SIG-M5 (cell line): ENCODE results near the gene TBC1D2B.

Source experiments
- DNase-seq: peaks from one replicate; lab custom pipeline; 2025; lab: John Stamatoyannopoulos, UW

TBC1D2B gene

DNA sequence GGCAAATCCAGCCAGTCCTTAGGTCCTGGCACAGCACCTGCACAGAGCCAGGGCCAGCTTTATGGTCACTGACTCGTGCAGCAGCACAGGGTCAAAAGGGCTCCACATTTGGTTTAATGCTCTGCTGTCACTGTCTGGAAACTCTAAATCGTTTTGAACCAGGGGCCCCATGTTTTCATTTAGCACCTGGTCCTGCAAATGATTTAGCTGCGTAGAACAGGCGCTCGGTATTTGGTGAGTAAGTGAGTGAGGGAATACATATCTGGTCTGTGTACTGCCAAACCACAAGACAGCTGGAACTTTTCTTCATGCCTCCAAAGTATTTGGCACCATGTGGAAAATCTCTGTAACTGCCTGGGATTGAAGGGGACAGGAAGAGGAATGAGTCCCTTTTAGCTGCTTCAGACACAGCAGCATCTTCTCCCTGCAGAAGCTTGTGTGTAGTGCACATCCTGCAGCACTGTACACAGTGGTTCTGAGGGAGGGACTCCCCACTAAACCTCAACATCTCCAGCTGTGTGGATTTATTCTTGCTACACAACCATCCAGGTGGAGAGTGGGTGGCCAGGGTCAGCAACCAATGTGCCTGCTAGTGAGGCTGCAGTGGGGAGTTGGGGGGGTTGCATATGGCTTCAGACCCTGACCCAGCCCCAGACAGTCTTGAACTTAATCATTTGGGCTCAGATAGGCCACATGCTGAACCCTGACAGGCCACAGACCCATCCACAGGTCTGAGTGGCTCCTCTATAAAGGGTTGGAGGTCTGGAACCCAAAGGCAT, 15.9 kb upstream of the TBC1D2B start:
- DNase-seq = no peak

GRCh38 chr15:78092261-78093041, 14.9 kb upstream of the TBC1D2B start, which contains the start of gene SH2D7:
Gene SH2D7, plus strand, starts transcription at chr15:78092561. Its CDS starts 24 bp downstream, at chr15:78092585.
- no peak for DNase-seq

DNA sequence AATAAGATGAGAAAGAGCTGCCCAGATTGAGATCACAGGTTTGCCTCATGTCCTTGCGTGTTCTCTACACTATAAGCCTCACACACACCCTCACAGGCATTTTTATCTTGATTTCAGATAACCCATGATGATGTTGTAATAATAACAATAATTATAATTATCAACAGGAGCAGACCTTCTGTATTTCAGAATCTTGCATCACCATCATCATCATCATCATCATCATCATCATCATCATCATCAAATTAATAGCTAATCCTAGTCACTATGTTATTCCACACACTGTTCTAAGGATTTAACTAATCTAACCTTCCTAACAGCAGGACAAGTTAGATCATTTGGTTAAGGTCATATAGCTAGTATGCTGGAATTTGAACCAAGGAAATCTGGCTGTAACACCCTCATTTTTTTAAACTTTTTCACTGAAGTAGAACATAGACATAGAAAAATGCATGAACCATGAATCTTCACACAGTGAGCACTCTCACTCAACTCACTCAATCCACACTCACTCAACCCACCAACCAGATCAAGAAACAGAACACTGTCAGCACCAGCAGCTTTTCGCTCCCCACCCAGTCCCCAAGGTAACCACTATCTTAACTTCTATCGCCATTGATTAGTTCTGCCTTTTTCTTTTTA, 13.0 kb upstream of the TBC1D2B start:
- DNase-seq = no peak

GRCh38 chr15:78088773-78089080, 11.2 kb upstream of the TBC1D2B start:
- DNase-seq = no peak

DNA sequence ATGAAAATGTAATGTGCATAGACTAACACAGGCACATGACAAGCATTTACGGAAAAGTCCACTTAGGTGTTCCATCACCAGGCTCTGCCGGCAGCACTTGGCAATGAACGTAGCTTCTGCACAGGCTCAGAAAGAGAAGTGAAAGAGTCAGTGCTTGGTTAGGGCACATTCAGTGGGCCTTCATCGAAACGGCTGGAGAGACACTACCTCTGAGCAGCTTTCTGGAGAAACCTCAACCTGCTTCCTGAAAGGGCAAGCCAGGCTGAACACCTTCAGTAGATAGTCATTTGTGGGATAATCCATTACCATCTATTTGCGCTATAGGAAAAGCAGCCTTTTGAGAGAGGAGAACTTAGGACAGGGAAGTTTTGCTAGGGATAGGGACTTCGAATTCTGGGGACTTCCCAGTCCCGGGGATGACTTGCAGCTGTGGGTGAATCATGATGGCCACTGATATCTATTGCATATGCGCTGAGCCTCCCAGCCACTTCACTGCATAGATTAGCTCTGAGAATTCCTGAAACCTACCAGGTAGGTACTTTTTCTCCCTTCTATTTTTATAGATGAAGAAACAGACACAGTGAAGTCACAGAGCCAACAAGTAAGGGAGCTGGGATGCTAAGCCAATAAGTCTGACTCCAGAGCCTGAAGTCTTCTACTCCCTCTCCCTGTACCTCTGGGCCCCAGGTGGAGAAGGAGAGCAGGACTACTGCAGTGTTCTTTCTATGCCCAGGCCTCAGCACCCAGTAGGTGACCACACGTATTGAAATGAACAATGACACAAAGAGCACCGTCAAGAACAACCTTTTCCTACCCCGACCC, 10.7 kb upstream of the TBC1D2B start:
- DNase-seq = no peak

GRCh38 chr15:78085928-78086327, 8.4 kb upstream of the TBC1D2B start:
- no peak for DNase-seq

- DNase-seq = no peak
These were observed 6.9 kb upstream of the TBC1D2B start for GRCh38 chr15:78084449-78084750.

DNA sequence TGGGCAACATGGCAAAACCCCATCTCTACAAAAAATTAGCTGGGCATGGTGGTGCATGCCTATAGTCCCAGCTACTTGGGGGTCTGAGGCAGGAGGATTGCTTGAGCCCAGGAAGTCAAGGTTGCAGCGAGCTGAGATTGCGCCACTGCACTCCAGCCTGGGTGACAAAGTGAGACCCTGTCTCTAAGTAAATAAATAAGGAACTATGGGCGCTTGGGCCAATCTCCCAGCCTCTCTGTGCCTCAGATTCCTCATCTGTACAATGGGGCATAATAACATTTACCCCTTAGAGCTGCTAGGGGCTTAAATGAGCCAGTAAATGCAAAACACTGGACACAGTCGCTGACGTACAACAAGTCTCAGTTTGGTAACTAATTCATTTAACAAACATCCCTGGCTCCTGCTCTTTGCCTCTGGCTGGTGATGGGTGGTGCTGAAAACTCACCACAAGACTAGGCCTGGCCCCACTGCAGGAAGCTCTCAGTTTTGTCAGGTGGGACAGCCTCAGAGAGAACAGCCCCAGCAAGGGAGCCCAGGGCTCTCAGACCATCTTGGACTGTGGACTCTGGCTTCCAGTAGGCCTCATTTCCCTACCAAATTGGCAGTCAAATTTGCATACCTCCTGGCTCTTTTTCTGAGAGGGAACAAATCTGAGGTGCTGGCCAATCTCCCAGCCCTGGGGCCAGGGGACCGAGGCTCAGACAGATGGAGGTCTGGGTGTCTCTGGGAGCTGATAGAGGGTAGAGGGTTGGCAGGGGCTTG, 6.4 kb upstream of the TBC1D2B start:
- DNase-seq = no peak

DNA sequence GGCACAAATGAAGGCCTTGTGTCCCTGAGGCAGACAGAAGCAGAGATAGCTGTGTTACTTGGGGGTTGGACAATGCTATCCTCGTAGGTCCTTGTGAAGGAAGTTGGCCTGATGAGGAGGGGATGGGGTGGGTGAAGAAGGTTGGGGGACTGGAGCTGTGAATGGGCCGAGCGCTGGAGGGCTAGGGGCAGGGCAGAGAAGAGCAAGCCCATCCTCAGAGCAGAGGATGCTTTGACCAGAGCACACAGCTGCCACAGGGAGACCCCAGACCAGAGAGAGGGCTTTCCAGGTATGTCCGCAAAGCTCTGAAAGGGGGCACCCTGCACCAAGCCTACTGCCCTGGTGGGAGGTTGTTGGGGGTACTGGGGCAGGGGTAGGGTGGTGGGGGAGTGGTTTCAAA, 5.7 kb upstream of the TBC1D2B start:
- DNase-seq = no peak

- DNase-seq = no peak
These were observed 5.2 kb upstream of the TBC1D2B start for GRCh38 chr15:78082743-78083110.

- DNase-seq = no peak
These were observed 4.7 kb upstream of the TBC1D2B start for GRCh38 chr15:78082106-78082742.

DNA sequence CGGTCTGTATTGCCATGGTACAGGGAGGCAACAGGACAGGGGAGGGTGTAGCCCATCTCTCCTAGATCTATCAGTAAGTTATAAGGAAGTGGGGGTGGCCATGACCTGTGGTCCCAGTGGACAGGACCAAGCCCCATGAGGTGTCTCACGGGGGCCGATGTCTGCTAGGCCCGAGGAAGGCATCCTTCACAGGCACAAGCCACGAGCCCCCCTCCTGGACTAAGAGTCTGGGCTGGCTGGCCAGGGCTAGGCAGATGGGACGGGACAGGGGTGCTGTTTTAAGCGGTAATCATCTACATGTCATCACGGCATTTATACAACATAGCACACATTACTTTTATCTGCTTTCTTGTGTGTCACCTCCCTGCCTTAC, 2.6 kb upstream of the TBC1D2B start:
- no peak for DNase-seq

DNA sequence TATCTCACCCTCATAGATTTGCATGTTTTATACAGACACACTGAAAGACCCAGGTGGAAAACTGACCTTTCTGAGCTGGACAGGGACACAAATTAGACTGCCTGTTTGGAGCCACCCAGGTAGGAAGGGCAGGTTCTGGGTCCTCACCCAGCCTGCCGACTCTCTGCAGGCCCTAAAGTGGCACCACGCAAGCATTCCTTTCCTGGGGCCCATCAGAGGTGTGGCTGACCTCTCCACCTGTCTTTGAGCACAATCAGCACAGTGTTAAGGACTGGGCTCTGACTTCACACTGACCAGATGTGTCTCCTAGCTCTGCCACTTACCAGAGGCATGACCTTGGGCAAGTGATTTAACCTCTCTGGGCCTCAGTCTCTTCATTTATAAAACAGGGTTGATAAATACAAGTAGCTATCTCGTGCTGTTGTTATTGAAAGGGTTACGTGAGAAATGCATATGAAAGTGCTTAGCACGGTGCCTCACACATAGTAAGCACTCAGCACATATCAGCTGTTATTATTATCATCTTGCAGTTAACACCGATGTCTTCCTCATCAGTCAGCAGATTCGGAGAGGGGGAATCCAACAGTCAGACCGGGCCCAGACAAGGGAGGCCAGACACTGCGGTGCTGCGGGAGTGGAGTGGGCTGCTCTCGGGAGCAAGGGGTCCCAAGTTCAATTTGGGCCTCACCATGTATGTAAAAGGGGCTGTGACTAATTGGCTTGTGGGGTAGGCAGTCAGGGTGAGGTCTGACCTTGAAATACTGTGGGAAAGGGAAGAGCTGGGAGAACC, 2.0 kb upstream of the TBC1D2B start:
- no peak for DNase-seq

- DNase-seq = no peak
These were observed 330 bp upstream of the TBC1D2B start for GRCh38 chr15:78077871-78078210.

DNA sequence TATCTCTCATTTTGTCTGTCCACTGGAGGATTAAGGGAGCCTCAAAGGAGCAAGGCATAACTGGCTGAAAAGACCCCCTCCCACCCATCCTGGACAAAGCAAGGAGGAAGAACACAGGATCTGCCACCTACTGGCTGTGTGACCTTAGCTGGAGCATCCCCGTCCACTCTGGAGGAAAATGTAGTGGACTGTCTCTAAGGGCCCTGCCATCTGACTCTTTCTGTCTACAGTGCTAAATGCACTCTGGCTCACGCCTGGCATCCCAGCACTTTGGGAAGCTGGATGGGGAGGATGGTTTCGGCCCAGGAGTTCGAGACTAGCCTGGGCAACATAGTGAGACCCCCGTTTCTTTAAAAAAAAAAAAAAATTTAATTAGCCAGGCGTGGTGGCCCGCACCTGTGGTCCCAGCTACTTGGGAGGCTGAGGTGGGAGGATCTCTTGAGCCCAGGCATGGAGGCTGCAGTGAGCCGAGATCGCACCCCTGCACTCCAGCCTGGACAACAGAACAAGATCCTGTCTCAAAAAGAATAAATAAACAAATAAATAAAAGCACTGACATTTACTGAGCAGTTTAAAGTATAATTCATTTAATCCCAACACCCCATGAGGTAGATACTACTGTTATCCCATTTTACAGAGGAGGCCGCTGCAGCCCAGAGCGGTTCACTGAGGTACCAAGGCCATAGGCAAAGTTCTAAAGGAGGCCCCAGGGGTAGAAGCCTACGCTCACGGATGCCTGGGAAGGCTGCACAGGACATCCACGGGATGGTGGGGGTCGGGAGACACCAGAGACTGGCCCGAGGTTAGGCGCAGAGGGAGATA, 1.1 kb downstream of the TBC1D2B start:
- DNase-seq = no peak

GRCh38 chr15:78075490-78076230, 1.9 kb downstream of the TBC1D2B start:
- DNase-seq = no peak

GRCh38 chr15:78073046-78073787, 4.3 kb downstream of the TBC1D2B start:
- no peak for DNase-seq
